CMK (cell line): ENCODE results near the gene MAP4K4.

Experiments
- DNase-seq: peaks from one replicate; pipeline ENCODE4 v3.0.0-alpha.2; 2010; ENCODE audit warnings: low read depth

Gene MAP4K4

DNA sequence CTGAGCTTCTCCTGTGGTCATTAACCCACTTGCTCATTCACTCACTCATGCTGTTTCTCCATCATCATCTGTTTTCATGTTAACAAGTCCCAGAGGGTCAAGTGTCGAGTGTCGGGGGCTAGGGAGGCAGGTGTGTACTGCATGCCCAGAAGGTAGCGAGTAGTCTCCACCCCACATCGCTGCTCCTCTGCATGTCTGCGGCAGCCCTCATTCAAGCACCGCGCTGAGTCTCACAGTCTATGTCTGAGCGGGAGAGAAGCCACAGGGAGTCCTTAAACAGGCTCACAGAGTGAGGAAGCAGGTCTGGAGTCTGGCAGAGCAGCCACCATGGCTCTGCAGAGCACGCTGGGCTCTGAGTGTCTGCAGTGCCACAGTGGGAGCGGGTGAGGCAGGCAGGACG lies 172.9 kb downstream of the MAP4K4 start:
- DNase-seq = no peak

GRCh38 chr2:101871480-101871879 lies 174.0 kb downstream of the MAP4K4 start:
- no peak for DNase-seq

GRCh38 chr2:101872480-101872879 lies 175.0 kb downstream of the MAP4K4 start:
- DNase-seq = no peak

GRCh38 chr2:101873543-101873942 lies 176.0 kb downstream of the MAP4K4 start:
- no peak for DNase-seq

GRCh38 chr2:101874069-101874468 lies 176.6 kb downstream of the MAP4K4 start:
- DNase-seq = no peak

DNA sequence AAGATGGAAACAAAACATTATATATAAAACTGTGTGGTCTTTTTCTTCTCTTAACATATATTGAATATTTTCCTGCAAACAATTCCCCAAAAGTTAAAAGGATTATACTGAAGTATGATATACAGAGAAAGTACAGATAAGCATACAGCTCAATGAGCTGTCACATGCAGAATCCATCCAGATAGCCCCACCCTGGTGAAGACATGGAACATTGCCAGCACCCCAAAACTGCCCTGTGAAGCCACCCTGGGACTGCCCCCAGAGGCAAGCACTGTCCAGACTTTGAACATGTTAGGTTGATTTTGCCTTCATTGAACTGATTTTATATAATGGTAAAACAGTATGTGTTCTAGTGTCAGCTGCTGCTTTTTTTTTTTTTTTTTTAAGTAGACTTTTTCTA lies 182.0 kb downstream of the MAP4K4 start:
- DNase-seq = no peak

- DNase-seq = no peak
Observed at GRCh38 chr2:101881131-101881530, 183.6 kb downstream of the MAP4K4 start.

DNA sequence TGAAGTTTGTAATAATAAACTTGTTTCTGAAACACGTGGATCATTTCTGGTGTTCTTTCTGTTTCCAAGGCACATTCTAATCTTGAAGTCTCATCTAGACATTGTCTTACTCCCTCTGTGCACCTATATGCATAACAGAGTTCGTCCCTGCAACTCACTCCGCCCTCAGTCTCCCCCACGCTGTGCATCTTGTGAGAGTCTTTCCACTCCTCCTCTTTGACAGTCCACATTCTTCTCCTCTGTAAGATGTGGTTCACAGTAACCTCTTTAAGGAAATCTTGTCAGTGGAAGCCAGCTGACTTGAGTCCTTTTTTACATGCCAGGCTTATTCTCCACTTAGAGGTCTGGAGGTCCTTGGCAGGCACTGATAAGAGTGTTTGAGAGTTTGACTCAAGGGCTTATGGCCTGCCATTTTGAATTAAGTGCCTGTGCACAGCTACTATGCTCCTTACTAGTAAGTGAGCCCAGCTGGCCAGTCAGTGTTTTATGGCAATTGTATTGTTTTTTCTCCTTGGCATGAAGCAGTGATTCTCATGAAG lies 185.3 kb downstream of the MAP4K4 start:
- DNase-seq = no peak

GRCh38 chr2:101883860-101884259 lies 186.4 kb downstream of the MAP4K4 start:
- no peak for DNase-seq

DNA sequence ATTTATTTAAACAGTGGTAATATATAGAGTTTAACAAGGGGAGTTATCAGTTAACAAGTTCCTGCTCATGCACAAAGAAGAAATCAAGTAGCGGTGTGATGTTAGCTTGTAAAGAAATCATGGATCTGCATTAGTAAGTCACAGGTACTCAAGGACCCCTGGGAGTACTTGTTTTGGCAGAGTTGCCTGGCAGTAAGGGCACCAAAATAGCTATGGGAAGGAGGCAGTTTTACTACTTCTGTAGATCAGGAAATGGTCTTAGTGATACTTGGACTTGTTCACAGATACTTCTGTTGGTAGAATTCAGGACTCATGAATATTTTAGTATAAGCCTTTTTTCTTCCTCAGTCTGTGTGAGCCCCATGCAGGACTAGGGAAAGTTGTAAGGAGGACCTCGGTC lies 186.9 kb downstream of the MAP4K4 start:
- no peak for DNase-seq

- DNase-seq = no peak
Observed at GRCh38 chr2:101887328-101887727, 189.8 kb downstream of the MAP4K4 start.

GRCh38 chr2:101889460-101890098 lies 192.1 kb downstream of the MAP4K4 start:
- DNase-seq = no peak

- no peak for DNase-seq
Observed at GRCh38 chr2:101892377-101892776, 194.9 kb downstream of the MAP4K4 start.

- no peak for DNase-seq
Observed at GRCh38 chr2:101893681-101894381, 196.3 kb downstream of the MAP4K4 start.

- no peak for DNase-seq
Observed at GRCh38 chr2:101895039-101895438, 197.5 kb downstream of the MAP4K4 start.

DNA sequence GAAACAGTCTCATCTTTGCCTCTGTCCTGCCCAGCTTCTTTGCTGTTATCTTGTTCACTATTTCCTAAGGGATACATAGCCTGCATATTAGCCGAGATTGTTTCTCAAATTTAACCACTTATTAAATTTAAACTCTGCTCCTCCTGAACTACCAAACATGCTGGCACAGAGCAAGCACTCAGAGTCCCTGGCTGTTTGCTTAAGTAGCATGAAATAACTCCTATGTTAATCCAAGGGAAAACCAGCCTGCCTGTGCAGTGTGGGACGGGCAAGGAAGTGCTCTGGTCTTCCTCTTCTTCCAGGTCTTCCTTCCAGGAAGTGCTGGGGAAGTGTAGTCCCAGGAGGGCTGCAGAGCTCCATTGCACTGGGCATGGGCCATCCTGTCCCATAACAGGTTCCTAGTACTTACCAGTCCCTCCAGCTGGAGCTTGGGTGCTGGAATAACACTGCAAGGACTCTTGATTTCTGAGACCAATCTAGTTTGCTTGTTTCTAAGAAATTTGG lies 198.4 kb downstream of the MAP4K4 start:
- DNase-seq = no peak

DNA sequence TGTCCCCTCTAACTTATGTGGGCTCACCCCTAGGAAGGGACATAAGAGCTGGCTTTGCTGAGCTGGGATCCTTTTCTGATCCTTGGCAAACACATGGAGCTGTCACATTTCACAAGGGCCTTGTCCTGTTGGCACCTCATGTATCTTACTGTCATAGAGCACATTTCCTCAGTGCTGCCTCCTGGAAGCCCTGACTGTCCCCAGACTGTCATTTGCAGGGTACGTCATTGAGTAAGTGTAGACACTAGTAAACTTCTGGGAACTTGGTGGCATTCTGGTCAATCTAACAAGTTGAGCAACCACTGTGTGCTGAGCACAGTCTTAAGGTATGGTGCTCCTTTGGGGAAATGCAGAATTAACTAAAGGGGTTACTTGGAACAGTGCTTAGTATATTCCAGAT lies 199.8 kb downstream of the MAP4K4 start:
- DNase-seq = no peak

DNA sequence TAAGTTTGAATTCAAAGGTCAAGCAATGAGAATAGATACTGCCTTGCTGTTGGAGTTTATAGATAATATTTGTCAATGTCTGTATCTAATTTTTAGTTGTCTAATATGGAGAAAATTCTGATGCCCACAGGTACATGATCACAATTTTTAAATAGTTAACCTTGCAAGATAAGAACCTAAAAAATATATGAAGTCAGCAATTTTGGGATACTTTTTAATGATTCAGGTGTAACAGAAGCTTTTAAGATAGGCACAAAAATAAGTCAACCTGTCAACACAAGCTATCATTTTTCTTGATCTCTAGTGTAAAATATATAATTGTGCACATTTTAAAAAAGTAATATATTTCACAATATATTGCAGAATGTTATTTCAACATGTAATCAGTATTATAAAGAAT lies 201.8 kb downstream of the MAP4K4 start:
- no peak for DNase-seq

DNA sequence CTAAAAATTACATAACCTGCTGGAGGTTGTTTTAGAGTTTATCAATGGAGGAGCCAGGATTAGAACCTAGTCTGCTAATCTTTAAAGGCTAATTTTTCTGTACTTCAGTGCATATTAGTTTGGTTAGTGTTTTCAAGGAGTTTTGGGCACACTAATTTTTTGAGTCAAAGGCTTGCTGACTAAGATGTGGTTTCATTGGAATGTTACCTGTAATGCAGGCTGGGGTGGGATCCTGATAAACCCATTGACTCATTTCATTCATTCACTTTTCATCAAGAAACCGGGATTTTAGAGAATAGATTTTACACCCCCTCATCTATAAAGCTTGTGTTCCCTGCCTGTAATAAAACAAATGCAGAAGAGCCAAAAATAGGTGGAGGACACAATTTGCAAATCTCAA lies 202.4 kb downstream of the MAP4K4 start:
- DNase-seq = no peak

DNA sequence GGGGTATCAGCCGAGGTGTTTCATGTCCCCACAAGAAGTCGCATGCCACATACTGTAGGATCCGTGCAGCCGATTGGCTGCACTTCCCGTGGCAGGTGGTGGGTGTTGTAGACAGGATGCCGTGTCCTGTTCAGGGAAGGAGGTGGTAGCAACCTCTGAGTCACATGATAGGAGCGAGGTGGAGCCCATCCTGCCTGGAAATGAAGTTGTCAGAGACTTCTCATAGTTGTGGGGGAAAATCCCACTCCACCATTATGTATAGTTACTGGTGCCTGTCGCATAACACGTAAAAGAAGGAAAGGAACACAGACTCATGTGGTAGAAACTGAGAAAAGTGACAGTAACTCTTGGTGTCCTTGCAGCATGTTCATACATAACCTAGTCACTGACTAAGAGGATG lies 202.9 kb downstream of the MAP4K4 start:
- DNase-seq = no peak

- DNase-seq = no peak
Observed at GRCh38 chr2:101901241-101901640, 203.7 kb downstream of the MAP4K4 start.

GRCh38 chr2:101902169-101902568 lies 204.7 kb downstream of the MAP4K4 start:
- DNase-seq = no peak

DNA sequence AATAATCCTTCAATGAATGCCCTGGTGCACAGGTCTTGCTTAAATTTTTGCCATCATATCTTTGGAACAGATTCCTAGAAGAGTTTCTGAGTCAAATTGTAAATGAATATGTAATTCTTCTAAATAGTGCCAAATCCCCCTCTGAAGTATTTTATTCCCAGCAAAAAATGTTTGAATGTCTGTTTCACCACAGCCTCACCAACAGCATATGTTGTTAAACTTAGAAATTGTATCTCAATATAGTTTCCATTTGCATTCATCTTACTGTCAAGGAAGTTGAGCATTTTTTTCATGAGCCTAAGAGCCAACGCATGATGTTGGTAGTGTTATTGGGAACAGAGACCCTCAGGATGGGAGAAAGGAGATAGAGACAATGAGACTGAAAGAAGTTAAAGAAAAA lies 207.4 kb downstream of the MAP4K4 start:
- no peak for DNase-seq
